Measurements from ENCODE around the gene GGA2. TPM values are rescaled to one million over a fixed set of nuclear protein-coding genes. Genes with fewer than 3 reads are reported as not detected.

The GGA2 gene
- total and polyA plus RNA-seq, 9 donors: 27.1 to 141 (median 83.3) TPM

- H3K4me1 ChIP-seq (ENCODE audit: insufficient read depth): no peaks in the 10 kb centered on the region
- no peaks in the 10 kb centered on the region for H3K27me3 ChIP-seq
- no peaks in the 10 kb centered on the region for H3K9me3 ChIP-seq
- intact Hi-C loops (cut with DNase I): loop anchor here in 1 of 4 donors (10.0 kb wide), 1 partner anchor 361 kb away; no protein-coding TSS in a partner anchor
- DNase-seq: peak in 3 of 5 donors; percentile 35 to 49 (median 37)
- H3K4me3 ChIP-seq: no peak overlapping the region
- WGBS, 3 donors: 56 to 65% (median 60%) methylated on average over 6 of the region's 6 CpGs
- H3K27ac ChIP-seq: no peak overlapping the region
- H3K36me3 ChIP-seq: no peaks in the 10 kb centered on the region
- peak in 2 of 3 donors; percentile 31 to 32 for TF ChIP-seq CTCF (IDR thresholded peaks at IDR 0.05)
- no peak for TF ChIP-seq EP300 (IDR thresholded peaks at IDR 0.05)
- TF ChIP-seq POLR2A (IDR thresholded peaks at IDR 0.05): no peak
Measured at GRCh38 chr16:23435500-23435899, 74.8 kb downstream of the GGA2 start.

DNA sequence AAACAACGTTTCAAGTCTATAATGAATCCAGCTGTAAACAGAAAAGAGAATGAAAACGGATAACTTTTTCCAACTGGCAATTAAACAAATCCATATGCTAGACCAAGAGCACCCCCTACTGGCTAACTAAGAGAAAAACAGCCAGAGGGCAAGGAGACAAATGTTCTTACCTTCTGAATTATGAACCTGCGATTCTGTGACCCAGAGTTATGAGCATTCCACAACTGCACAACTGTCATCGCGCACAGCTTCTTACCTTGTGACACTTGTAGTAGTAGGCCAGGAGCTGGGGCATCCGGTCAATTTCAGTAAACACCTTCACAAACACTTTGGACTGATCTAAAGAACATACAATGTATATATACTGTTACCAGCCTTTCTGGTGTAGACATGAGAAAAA, 75.9 kb downstream of the GGA2 start:
- no peak overlapping the region for H3K4me3 ChIP-seq
- H3K4me1 ChIP-seq (ENCODE audit: insufficient read depth): no peaks in the 10 kb centered on the region
- intact Hi-C loops (cut with DNase I): loop anchor here in 3 of 4 donors (5.0 to 10.0 kb wide), 2 partner anchors 252 to 360 kb away; partner anchors contain the start of gene SCNN1G (in 2 of the 3)
- WGBS, 3 donors: 22 to 27% (median 23%) methylated on average over 6 of the region's 6 CpGs
- DNase-seq: no peak
- H3K9me3 ChIP-seq: no peaks in the 10 kb centered on the region
- no peak for TF ChIP-seq EP300 (IDR thresholded peaks at IDR 0.05)
- no peak for TF ChIP-seq POLR2A (IDR thresholded peaks at IDR 0.05)
- peak; percentile 66 to 70 (median 67) for TF ChIP-seq CTCF (IDR thresholded peaks at IDR 0.05)
- no peaks in the 10 kb centered on the region for H3K36me3 ChIP-seq
- H3K27me3 ChIP-seq: no peaks in the 10 kb centered on the region
- no peak overlapping the region for H3K27ac ChIP-seq

DNA sequence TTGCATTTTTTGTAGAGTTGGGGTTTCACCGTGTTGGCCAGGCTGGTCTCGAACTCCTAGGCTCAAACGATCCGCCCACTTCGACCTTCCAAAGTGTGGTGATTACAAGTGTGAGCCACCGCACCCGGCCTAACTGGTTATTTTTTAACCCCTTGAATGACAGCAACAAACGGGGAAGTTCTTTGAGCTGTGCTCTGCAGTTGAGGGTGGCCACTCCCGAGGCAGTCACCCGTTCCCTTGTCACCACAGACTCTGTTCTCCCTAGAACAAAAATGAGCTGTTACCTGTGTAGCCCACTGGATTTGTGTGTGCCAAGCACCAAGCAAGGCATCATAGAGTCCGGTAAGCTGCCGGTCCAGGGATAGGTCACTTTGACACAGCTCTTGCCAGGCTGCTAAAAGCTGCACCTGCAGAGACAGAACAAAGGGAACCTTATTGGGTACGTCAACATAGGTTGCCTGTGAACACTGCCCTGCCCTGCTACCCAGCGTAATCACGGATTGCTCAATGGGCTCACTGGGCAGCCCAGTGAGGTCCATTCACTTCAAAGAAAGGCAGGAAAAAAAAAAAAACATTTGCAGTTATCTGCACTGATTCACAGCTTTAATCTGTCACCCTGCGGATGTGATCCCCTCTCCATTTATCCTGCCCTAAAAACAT, 76.9 kb downstream of the GGA2 start:
- Histone ChIP-seq H3K36me3 (no peaks in the 10 kb centered on the region), H3K9me3 (no peaks in the 10 kb centered on the region), H3K4me3 (no peak overlapping the region), H3K27me3 (no peaks in the 10 kb centered on the region), H3K4me1 (ENCODE audit: insufficient read depth) (no peaks in the 10 kb centered on the region), H3K27ac (no peak overlapping the region)
- intact Hi-C loops (cut with DNase I): loop anchor here in 3 of 4 donors (5.0 to 10.0 kb wide), 2 partner anchors 251 to 359 kb away; partner anchors contain the start of gene SCNN1G (in 2 of the 3)
- no peak for DNase-seq
- no peak for TF ChIP-seq EP300 (IDR thresholded peaks at IDR 0.05)
- no peak for TF ChIP-seq POLR2A (IDR thresholded peaks at IDR 0.05)
- TF ChIP-seq CTCF (IDR thresholded peaks at IDR 0.05): no peak
- 77 to 83% (median 80%) methylated on average over 16 of the region's 16 CpGs for WGBS, 3 donors

GRCh38 chr16:23432176-23433128, 77.8 kb downstream of the GGA2 start:
- DNase-seq: no peak
- intact Hi-C loops (cut with DNase I): loop anchor here in 3 of 4 donors (5.0 to 10.0 kb wide), 2 partner anchors 250 to 358 kb away; partner anchors contain the start of gene SCNN1G (in 2 of the 3)
- TF ChIP-seq EP300 (IDR thresholded peaks at IDR 0.05) (no peak), CTCF (IDR thresholded peaks at IDR 0.05) (no peak), POLR2A (IDR thresholded peaks at IDR 0.05) (no peak)
- no peak overlapping the region for H3K4me3 ChIP-seq
- H3K27ac ChIP-seq: no peak overlapping the region
- H3K36me3 ChIP-seq: no peaks in the 10 kb centered on the region
- no peaks in the 10 kb centered on the region for H3K9me3 ChIP-seq
- no peaks in the 10 kb centered on the region for H3K27me3 ChIP-seq
- WGBS, 3 donors: 88 to 91% (median 88%) methylated on average over 10 of the region's 10 CpGs
- no peaks in the 10 kb centered on the region for H3K4me1 ChIP-seq (ENCODE audit: insufficient read depth)
